GM21381 (cell line): ENCODE results near the gene ADORA1.

Experiments used
- ATAC-seq: cut with Tn5 transposase; IDR thresholded peaks from one replicate; pipeline ENCODE4 v1.9.1; 2021; ENCODE audit warnings: mild to moderate bottlenecking, moderate library complexity; ENCODE audit not compliant: unreplicated experiment

Gene ADORA1

GRCh38 chr1:203207751-203208150, 80.2 kb downstream of the ADORA1 start:
- ATAC-seq: no peak

GRCh38 chr1:203208181-203208580, 80.7 kb downstream of the ADORA1 start:
- ATAC-seq: no peak

DNA sequence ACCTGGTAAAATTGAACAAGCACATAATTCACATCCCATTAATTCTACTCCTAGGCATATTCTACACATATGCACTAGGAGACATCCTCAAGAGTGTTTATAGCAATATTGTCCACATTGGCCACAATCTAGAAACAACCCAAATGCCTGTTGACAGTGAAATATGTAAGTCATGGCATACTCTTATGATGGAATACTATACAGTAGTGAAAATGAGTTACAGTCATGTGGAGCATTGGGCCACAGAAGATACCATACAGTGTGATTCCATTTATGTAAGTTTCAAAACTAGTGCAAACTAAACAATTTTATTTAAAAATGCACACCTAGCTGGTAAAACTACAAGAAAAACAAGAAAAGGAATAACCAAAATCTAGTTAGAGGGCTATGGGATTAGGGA, 82.8 kb downstream of the ADORA1 start:
- ATAC-seq: no peak

DNA sequence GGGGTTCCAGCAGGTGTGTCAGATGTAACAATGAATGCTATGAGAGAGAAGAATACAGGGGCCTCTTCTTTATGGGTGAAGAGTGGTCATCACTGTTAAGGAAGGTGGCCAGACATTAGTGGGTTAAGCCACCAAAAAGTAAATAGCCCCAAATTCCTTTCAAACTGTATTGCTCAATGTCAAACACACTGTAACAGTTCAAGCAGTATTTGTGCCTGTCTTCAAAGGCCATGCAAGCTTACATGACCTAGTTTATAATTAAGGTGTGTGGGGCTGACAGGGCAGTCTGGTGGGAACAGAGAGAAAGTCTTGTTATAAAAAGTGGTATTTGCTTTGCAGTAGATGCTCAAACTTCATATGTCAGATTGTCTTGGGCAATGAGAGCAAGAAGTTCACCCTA, 83.5 kb downstream of the ADORA1 start:
- no peak for ATAC-seq

DNA sequence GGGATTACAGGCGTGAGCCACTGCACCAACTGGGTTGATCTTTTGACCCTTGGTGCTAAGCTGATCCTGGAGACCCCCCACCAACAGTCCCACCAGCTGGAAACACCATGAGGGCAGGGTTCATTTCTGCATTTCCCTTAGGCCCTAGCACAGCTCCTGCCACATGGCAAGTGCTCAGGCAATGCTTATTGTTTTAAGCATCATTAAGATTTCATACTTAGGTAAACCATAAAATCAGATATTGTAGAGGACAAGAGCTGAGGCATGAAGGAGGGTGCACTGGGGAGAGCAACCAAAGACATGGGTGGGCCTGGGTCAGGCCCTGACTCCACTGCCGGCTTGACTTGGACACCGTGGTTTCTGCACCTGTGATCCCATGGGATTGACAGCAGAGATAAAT, 84.3 kb downstream of the ADORA1 start:
- ATAC-seq: no peak

GRCh38 chr1:203213126-203213525, 85.6 kb downstream of the ADORA1 start:
- ATAC-seq: no peak

DNA sequence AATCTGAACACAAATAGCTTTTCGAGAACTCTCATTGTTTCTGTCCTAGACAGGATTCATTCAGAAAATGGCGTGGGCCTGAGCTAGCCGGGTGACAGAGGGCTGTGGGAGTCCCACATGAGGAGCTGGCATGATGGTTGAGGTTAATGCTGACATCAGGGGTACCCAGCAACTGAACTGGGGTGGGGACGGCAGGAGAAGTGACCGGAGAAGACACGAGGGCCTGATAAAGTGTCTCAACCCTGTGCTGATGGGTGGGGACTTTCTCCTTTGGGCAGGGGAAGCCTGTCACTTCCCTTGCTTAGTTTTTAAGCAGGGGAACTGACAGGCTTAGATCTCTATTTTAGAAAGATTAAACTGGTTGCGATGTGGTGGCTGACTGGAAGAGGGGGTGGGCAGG, 87.3 kb downstream of the ADORA1 start:
- ATAC-seq: no peak

GRCh38 chr1:203215573-203215972, 88.0 kb downstream of the ADORA1 start:
- no peak for ATAC-seq

DNA sequence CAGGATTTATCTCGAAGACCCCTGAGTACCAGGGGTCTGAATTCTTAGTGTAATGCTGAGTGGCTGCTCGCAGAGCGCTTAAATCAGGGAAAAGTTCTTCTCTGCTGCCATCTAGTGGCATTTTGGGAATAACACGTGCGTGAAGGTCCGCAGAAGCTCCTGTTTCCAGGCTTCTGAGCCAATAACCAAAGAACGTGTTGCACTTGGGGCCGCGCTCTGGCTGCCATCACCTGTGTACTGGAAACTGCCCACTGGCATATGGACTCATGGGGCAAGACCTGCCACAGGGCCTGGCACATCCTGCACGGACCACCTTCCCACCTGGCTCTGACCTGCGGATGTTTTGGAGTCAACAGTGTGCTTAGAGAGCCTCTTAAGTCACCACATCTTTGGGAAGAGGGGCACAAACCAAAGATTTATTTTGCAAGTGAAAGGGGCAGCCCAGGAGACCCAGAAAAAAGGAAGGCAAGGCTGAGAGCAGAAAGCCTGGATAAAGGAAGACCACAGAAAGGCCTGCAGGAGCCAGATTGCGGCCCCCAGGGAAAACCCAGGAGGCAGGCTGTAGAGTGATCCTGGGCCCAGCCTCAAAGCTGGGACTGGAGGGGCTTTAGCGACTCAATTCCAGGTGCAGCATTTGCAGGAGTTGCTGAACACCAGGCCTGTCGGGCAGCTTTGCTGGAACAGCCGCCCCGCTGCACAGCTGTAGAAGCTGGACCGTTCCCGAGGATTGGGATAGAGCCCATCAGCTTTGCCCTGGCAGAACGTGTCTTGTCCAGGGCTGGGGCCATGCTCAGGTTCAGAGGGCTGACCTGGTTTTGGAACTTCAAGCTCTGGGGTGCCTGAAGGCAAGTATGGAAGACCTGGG, 89.0 kb downstream of the ADORA1 start:
- no peak for ATAC-seq
